HG03045 (cell line): ENCODE data around the gene CEACAM5.
"Not testable (repeated sequence)": the region's sequence is repeated elsewhere in the genome, so short reads cannot be mapped to it uniquely, and the experiment has no call there.

Experiments
- ATAC-seq: cut with Tn5 transposase; IDR thresholded peaks from one replicate; pipeline ENCODE4 v1.9.1; 2021; ENCODE audit warnings: mild to moderate bottlenecking, moderate library complexity; ENCODE audit not compliant: unreplicated experiment

Gene CEACAM5

GRCh38 chr19:41699968-41700323 lies 8.5 kb upstream of the CEACAM5 start:
- no peak for ATAC-seq

DNA sequence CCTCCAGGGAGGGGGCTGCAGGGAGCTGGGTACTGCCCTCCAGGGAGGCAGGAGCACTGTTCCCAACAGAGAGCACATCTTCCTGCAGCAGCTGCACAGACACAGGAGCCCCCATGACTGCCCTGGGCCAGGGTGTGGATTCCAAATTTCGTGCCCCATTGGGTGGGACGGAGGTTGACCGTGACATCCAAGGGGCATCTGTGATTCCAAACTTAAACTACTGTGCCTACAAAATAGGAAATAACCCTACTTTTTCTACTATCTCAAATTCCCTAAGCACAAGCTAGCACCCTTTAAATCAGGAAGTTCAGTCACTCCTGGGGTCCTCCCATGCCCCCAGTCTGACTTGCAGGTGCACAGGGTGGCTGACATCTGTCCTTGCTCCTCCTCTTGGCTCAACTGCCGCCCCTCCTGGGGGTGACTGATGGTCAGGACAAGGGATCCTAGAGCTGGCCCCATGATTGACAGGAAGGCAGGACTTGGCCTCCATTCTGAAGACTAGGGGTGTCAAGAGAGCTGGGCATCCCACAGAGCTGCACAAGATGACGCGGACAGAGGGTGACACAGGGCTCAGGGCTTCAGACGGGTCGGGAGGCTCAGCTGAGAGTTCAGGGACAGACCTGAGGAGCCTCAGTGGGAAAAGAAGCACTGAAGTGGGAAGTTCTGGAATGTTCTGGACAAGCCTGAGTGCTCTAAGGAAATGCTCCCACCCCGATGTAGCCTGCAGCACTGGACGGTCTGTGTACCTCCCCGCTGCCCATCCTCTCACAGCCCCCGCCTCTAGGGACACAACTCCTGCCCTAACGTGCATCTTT lies 7.8 kb upstream of the CEACAM5 start:
- no peak for ATAC-seq

- no peak for ATAC-seq
Observed at GRCh38 chr19:41701401-41702075, 6.9 kb upstream of the CEACAM5 start.

- no peak for ATAC-seq
Observed at GRCh38 chr19:41702171-41702651, 6.2 kb upstream of the CEACAM5 start.

DNA sequence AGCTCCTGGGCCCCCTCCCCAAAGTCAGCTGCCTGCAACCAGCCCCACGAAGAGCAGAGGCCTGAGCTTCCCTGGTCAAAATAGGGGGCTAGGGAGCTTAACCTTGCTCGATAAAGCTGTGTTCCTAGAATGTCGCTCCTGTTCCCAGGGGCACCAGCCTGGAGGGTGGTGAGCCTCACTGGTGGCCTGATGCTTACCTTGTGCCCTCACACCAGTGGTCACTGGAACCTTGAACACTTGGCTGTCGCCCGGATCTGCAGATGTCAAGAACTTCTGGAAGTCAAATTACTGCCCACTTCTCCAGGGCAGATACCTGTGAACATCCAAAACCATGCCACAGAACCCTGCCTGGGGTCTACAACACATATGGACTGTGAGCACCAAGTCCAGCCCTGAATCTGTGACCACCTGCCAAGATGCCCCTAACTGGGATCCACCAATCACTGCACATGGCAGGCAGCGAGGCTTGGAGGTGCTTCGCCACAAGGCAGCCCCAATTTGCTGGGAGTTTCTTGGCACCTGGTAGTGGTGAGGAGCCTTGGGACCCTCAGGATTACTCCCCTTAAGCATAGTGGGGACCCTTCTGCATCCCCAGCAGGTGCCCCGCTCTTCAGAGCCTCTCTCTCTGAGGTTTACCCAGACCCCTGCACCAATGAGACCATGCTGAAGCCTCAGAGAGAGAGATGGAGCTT lies 4.7 kb upstream of the CEACAM5 start:
- no peak for ATAC-seq

DNA sequence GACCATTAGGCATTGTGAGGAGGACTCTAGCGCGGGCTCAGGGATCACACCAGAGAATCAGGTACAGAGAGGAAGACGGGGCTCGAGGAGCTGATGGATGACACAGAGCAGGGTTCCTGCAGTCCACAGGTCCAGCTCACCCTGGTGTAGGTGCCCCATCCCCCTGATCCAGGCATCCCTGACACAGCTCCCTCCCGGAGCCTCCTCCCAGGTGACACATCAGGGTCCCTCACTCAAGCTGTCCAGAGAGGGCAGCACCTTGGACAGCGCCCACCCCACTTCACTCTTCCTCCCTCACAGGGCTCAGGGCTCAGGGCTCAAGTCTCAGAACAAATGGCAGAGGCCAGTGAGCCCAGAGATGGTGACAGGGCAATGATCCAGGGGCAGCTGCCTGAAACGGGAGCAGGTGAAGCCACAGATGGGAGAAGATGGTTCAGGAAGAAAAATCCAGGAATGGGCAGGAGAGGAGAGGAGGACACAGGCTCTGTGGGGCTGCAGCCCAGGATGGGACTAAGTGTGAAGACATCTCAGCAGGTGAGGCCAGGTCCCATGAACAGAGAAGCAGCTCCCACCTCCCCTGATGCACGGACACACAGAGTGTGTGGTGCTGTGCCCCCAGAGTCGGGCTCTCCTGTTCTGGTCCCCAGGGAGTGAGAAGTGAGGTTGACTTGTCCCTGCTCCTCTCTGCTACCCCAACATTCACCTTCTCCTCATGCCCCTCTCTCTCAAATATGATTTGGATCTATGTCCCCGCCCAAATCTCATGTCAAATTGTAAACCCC lies 2.8 kb upstream of the CEACAM5 start:
- ATAC-seq: no peak

- no peak for ATAC-seq
Observed at GRCh38 chr19:41706741-41707501, 1.5 kb upstream of the CEACAM5 start.

DNA sequence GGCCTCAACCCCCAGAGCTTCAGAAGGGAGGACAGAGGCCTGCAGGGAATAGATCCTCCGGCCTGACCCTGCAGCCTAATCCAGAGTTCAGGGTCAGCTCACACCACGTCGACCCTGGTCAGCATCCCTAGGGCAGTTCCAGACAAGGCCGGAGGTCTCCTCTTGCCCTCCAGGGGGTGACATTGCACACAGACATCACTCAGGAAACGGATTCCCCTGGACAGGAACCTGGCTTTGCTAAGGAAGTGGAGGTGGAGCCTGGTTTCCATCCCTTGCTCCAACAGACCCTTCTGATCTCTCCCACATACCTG lies 969 bp upstream of the CEACAM5 start:
- ATAC-seq: no peak

- ATAC-seq: no peak
Observed at GRCh38 chr19:41707871-41708371, 505 bp upstream of the CEACAM5 start.

DNA sequence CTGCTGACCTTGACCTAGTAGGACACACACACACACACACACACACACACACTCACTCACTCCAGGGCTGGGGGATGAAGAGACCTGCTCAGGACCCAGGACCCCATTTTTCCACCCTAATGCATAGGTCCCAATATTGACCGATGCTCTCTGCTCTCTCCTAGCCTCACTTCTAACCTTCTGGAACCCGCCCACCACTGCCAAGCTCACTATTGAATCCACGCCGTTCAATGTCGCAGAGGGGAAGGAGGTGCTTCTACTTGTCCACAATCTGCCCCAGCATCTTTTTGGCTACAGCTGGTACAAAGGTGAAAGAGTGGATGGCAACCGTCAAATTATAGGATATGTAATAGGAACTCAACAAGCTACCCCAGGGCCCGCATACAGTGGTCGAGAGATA lies 1.1 kb downstream of the CEACAM5 start:
- ATAC-seq: not testable (repeated sequence)

- ATAC-seq: no peak
Observed at GRCh38 chr19:41709951-41710645, 1.7 kb downstream of the CEACAM5 start.

DNA sequence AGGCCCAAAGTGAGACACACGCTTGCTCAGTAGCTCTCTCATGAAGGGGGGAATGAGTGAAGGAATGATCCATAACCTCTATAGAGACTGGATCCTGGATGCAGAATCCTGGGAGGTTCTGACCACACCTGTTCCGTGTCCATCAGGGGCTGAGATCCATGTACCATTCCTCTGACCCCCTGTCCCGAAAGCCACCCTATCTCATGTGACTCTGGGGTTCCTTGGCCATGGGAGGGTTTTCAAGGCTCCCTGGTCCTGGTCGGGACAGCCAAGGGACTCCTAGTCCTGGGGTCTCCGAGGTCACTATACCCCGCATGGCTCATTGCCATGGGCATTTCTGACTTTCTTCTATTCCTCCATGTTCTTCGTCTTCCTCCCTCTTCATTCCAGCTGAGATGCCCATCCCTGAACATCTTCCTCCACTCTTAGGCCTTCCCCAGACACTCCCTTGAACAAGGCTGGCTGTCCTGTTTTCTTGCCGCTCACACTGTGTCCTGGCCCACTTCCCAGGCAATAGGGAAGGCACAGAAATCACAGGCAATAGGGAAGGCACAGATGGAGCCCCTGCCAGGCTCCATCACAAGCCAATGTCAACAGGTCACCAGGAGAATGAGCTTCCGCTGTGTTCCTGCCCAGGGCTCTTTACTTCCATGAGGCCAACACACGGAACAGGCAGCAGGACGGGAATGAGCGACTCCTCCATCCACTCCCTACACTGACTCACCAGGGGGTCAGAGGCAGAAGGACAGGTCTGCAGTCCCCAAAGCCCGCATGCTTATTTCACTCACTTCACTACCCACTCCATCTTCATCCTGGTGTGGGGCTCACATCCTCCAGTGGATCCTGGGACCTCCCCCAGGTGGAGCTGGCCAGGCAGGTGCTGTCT lies 3.2 kb downstream of the CEACAM5 start:
- no peak for ATAC-seq

GRCh38 chr19:41714598-41714997 lies 6.2 kb downstream of the CEACAM5 start:
- ATAC-seq: no peak

DNA sequence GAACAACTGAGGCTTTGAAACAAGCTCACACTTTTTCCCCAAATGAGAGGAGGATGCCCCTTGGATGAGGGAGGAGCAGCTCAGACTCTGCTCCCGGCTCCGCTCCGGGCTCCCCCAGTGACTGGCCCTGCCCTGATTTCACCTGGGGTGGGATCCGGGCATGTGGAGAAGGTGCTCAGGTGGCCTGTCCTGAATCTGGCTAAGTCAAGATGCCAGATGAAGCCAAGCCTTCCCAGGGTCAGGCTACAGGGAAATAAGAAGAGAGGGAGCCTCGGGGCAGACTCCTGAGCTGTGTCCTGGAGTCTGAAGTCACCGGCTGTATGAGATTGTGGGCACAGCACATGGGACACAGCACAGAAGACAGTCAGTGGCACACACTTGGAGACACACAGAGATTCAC lies 10.3 kb downstream of the CEACAM5 start:
- no peak for ATAC-seq

GRCh38 chr19:41720103-41720502 lies 11.7 kb downstream of the CEACAM5 start:
- no peak for ATAC-seq

GRCh38 chr19:41726493-41726892 lies 18.1 kb downstream of the CEACAM5 start:
- ATAC-seq: no peak

- ATAC-seq: no peak
Observed at GRCh38 chr19:41734156-41734555, 25.7 kb downstream of the CEACAM5 start.

DNA sequence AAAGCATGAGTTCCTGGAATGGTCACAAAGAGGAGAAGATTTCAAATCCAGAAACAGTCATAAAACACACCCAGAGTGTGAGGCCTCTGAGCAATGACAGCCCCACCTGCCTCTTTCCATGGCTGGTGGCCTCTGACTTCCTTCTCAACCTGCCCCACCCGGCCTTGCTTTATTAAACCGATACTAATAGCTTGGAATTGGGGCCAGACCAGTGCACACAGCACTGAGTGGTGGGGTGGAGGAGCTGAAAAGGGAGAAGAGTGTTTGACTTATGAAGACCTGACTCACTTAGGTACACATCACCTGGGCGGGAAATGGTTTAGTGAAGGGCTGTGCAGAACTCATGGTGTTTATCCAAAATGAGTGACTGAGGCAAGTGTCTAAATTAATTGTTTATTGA lies 26.2 kb downstream of the CEACAM5 start:
- no peak for ATAC-seq
